Pancreas (tissue), 10 donors: ENCODE data around the gene HIVEP1. TPM values are rescaled to one million over a fixed set of nuclear protein-coding genes. Genes with fewer than 3 reads are reported as not detected.

Source experiments
- ATAC-seq, 4 donors: fragments of 200-7000 bp; cut with Tn5 transposase; one replicate each; pipeline versions ENCODE4 v1.8.0 to v1.9.1; 2020; ENCODE audit warnings: mild to moderate bottlenecking in 4 of 4, moderate library complexity in 4 of 4
- DNase-seq, 6 donors: peaks; one replicate each; pipeline ENCODE4 v3.0.0-alpha.2; 2020
- FAIRE-seq: peaks from 2 replicates; lab custom pipeline; 2012; peaks lifted over from hg19 to GRCh38; lab: Jason Lieb, UNC
- H3K27ac ChIP-seq, 4 donors: fragments of 200-600 bp; sonication (generic); 1 replicate in 3 of 4; 2 replicates in 1 of 4; pipeline versions ENCODE4 v1.5.0 to v1.8.0; 2020
- H3K27me3 ChIP-seq, 4 donors: fragments of 200-600 bp; one replicate each; pipeline ENCODE4 v1.8.0; 2021
- H3K36me3 ChIP-seq, 3 donors: fragments of 200-600 bp; sonication (generic) in 1 of 3; one replicate each; pipeline versions ENCODE4 v1.5.0 to v1.8.0; 2020 to 2021
- H3K4me1 ChIP-seq, 3 donors: fragments of 200-600 bp; one replicate each; pipeline ENCODE4 v1.8.0; 2021
- H3K4me3 ChIP-seq, 4 donors: fragments of 200-600 bp; sonication (generic) in 2 of 4; one replicate each; pipeline versions ENCODE4 v1.5.0 to v1.8.0; 2020 to 2021
- H3K9me3 ChIP-seq, 4 donors: fragments of 200-600 bp; one replicate each; pipeline ENCODE4 v1.8.0; 2021
- CTCF ChIP-seq, 4 donors: fragments of 200-600 bp; sonication (generic) in 3 of 4; IDR thresholded peaks; one replicate each; pipeline versions ENCODE4 v1.5.0 to v1.8.0; 2021; ENCODE audit warnings: antibody characterized with exemption in 4 of 4
- WGBS, 2 donors: extraction: QIAGEN DNeasy Blood & Tissue Kit; methylation state at CpG; one replicate each; pipeline ENCODE4 v1.1.7; 2013; 5-methylcytosine and 5-hydroxymethylcytosine counted together
- intact Hi-C, 3 donors: fragments of 100-400 bp; cut with DNase I; formaldehyde crosslinking; loops; one replicate each; pipeline versions ENCODE4 v1.11.1 to v1.14.2; 2022
- polyA plus RNA-seq, 2 donors: library from polyadenylated mRNA; stranded (reverse); fragments of 200-250 nt; gene quantifications; one replicate each; pipeline ENCODE4 v1.2.3, GENCODE V29; 2013
- total RNA-seq, 6 donors: library from RNA; stranded (reverse); fragmentation: NEBNext Ultra II Directional in 4 of 6; extraction: Animal tissue kit (Norgen Biotek cat#: 25700) in 4 of 6; gene quantifications; one replicate each; pipeline versions ENCODE4 v1.2.1 to v1.2.4, GENCODE V29; 2021 to 2023
- donor health status: healthy with polysubstance abuse.
- donor health status: DM: no; HTN: no; CAD: no; lungs with moderate emphysema.
- donor health status: DM: no; HTN: no; CAD: no.
- donor health status: control.
- donor health status: control.
- donor health status: Bipolar disorder and iron deficiency.
- donor health status: DM: yes; HTN: yes; CAD: no.
- donor health status: DM: no; HTN: no; CAD: no.
- donor health status: DM: no; HTN: no; CAD: no.
- donor health status: DM: yes; HTN: yes; CAD: no.

The HIVEP1 gene
- total and polyA plus RNA-seq, 8 donors: 3.8 to 17.7 (median 9.2) TPM

- no peak for DNase-seq
- TF ChIP-seq CTCF (IDR thresholded peaks at IDR 0.05): no peak
- Histone ChIP-seq H3K27me3 (no peaks in the 10 kb centered on the region), H3K27ac (no peak overlapping the region), H3K36me3 (no peaks in the 10 kb centered on the region), H3K4me3 (no peak overlapping the region), H3K4me1 (peaks cover 0 to 6% (median 0%) of the 10 kb centered on the region in 3 donors), H3K9me3 (no peaks in the 10 kb centered on the region)
- no peak for FAIRE-seq
- ATAC-seq: no peak
- intact Hi-C loops: no loop called here
- 55 to 62% methylated on average over 1 of the region's 1 CpG for WGBS, 2 donors
Measured at GRCh38 chr6:12129523-12129922, 117.4 kb downstream of the HIVEP1 start.

- intact Hi-C loops: no loop called here
- WGBS, 2 donors: 69 to 75% methylated on average over 4 of the region's 4 CpGs
- no peak overlapping the region for H3K4me3 ChIP-seq
- DNase-seq (no peak), ATAC-seq (no peak), FAIRE-seq (no peak)
- H3K27ac ChIP-seq: no peak overlapping the region
- no peaks in the 10 kb centered on the region for H3K27me3 ChIP-seq
- no peak for TF ChIP-seq CTCF (IDR thresholded peaks at IDR 0.05)
- H3K9me3 ChIP-seq: no peaks in the 10 kb centered on the region
- H3K36me3 ChIP-seq: no peaks in the 10 kb centered on the region
- peaks cover 0 to 6% (median 0%) of the 10 kb centered on the region in 3 donors for H3K4me1 ChIP-seq
Measured at GRCh38 chr6:12132351-12133222, 120.5 kb downstream of the HIVEP1 start.

GRCh38 chr6:12134581-12134980 is 122.5 kb downstream of the HIVEP1 start:
- intact Hi-C loops: no loop called here
- Histone ChIP-seq H3K27ac (no peak overlapping the region), H3K4me3 (no peak overlapping the region), H3K9me3 (no peaks in the 10 kb centered on the region), H3K4me1 (peaks cover 0 to 6% (median 0%) of the 10 kb centered on the region in 3 donors), H3K27me3 (no peaks in the 10 kb centered on the region), H3K36me3 (peaks cover 0 to 2% (median 0%) of the 10 kb centered on the region in 3 donors)
- no peak for DNase-seq
- TF ChIP-seq CTCF (IDR thresholded peaks at IDR 0.05): no peak
- no peak for ATAC-seq
- FAIRE-seq: no peak
- WGBS, 2 donors: 86 to 87% methylated on average over 1 of the region's 1 CpG

GRCh38 chr6:12134991-12135390 is 122.9 kb downstream of the HIVEP1 start:
- no peak for TF ChIP-seq CTCF (IDR thresholded peaks at IDR 0.05)
- Histone ChIP-seq H3K4me1 (peaks cover 0 to 6% (median 0%) of the 10 kb centered on the region in 3 donors), H3K27me3 (no peaks in the 10 kb centered on the region), H3K4me3 (no peak overlapping the region), H3K27ac (no peak overlapping the region), H3K9me3 (no peaks in the 10 kb centered on the region), H3K36me3 (peaks cover 0 to 6% (median 0%) of the 10 kb centered on the region in 3 donors)
- no peak for DNase-seq
- ATAC-seq: no peak
- WGBS, 2 donors: 77 to 79% methylated on average over 2 of the region's 2 CpGs
- no peak for FAIRE-seq
- intact Hi-C loops: no loop called here

GRCh38 chr6:12136905-12137304 is 124.8 kb downstream of the HIVEP1 start:
- 83 to 87% methylated on average over 4 of the region's 4 CpGs for WGBS, 2 donors
- ATAC-seq: no peak
- Histone ChIP-seq H3K9me3 (no peaks in the 10 kb centered on the region), H3K4me3 (no peak overlapping the region), H3K4me1 (peaks cover 0 to 6% (median 0%) of the 10 kb centered on the region in 3 donors), H3K36me3 (peaks cover 0 to 9% (median 0%) of the 10 kb centered on the region in 3 donors), H3K27me3 (no peaks in the 10 kb centered on the region), H3K27ac (no peak overlapping the region)
- no peak for FAIRE-seq
- DNase-seq: no peak
- no peak for TF ChIP-seq CTCF (IDR thresholded peaks at IDR 0.05)
- intact Hi-C loops: no loop called here
